CD4-positive, alpha-beta T cell treated with Interleukin-1 beta for 1 hour (primary cell): ENCODE data around the gene DIO1.
"Not testable (repeated sequence)": the region's sequence is repeated elsewhere in the genome, so short reads cannot be mapped to it uniquely, and the experiment has no call there.

Experiments
- DNase-seq, 2 donors: peaks; one replicate each; pipeline ENCODE4 v3.0.0-alpha.2; 2020 to 2022

Gene DIO1

GRCh38 chr1:53893999-53894636 lies at the start of gene DIO1:
Gene DIO1, plus strand, starts transcription at chr1:53894187. Its CDS starts 24 bp downstream, at chr1:53894211.
- no peak for DNase-seq

GRCh38 chr1:53847980-53848379 lies 46.0 kb upstream of the DIO1 start:
- no peak for DNase-seq

DNA sequence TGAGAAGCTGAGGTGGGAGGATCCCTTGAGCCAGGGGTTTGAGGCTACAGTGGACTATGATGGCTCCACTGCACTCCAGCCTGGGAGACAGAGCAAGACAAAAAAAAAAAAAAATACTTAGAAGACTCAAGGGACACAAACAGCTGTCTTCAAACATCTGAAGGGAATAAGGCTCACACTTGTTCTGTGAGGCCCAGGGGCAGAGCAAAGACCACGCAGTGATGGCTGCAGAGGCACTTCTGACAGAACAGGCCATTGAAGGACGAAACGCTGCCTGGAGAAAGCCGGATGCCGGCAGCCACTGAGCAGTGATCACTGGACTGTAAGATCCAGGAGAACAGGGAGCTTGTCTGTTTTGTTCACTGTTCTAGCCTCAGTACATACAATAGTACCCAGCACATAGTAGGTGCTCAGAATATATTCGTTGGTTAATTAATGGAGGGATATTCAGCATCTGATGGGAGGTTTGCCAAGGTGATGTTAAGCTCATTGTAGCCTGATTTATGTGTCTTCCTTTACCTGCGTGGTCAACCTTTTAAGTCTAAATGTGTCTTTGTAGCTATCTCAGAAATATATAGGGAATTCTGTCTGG lies 43.8 kb upstream of the DIO1 start:
- DNase-seq = no peak

- DNase-seq = no peak
These were observed 42.3 kb upstream of the DIO1 start for GRCh38 chr1:53851571-53852285.

- peak; percentile 49 to 64 for DNase-seq
These were observed 33.0 kb upstream of the DIO1 start for GRCh38 chr1:53860967-53861411.

DNA sequence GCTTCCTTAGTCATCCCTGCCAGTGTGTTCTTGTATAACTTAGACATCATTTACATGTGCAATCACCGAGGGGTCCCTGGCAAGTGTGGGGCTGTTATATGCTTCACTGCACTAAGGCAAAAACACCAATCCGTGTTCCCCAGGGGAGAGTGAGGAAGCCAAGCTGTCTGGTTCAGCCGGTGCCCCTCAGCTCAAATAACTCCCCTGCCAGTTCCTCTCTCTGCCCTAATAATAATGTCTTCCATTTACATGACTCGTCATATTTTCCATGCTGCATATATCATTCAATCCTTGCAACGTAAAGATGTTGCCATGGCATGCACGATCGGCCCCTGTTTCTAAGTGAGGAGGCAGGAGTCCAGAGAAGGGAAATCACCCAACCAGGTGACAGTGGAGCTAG lies 31.5 kb upstream of the DIO1 start:
- no peak for DNase-seq

- DNase-seq = no peak
These were observed 25.4 kb upstream of the DIO1 start for GRCh38 chr1:53868565-53868964.

DNA sequence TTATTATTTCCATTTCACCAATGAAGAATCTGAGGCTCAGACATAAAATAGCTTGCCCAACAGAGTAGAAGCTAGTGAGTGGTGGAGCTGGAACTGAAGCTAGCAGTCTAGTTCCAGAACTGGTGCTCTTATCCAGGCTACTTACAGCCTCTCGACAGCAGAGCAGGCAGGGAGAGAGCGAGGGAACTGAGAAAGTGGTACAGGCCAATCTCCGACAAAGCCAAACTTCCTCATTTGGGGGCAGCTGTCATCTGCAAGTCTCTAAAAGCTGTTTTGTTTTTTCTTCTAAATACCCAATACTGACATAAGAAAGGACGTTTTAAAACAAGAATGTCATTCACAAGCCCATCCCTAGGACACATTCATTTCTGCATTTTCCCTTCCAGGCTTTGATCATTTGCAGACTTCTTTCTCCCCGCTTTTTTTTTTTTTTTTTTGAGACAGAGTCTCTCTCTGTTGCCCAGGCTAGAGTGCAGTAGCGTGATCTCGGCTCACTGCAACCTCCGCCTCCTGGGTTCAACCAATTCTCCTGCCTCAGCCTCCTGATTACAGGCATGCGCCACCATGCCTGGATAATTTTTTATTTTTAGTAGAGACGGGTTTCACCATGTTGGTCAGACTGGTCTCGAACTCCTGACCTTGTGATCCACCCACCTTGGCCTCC lies 24.4 kb upstream of the DIO1 start:
- DNase-seq = peak in 1 of 2 donors; percentile 8

DNA sequence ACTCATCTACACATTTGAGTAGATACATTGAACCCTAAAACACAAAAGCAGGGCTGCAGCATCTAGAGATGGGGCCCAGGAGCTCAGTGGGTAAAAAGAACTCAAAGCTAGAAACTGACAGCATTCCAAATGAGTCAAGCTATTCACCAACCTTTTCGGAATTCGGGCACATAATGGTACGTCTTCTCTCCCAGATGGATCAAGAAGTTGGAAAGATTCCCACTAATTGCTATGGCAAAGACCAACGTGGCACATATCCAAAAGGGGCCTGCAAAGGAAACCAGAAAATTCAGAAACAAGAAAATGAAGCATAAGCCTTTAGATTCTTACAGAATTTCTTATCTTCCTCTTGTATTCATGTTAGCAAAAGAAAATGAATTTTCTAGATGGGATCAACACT lies 22.8 kb upstream of the DIO1 start:
- no peak for DNase-seq

- no peak for DNase-seq
These were observed 22.1 kb upstream of the DIO1 start for GRCh38 chr1:53871773-53872484.

GRCh38 chr1:53875150-53875549 lies 18.8 kb upstream of the DIO1 start:
- not testable (repeated sequence) for DNase-seq

- DNase-seq = peak in 1 of 2 donors; percentile 47
These were observed 15.4 kb upstream of the DIO1 start for GRCh38 chr1:53878492-53879105.

- not testable (repeated sequence) for DNase-seq
These were observed 12.1 kb upstream of the DIO1 start for GRCh38 chr1:53881853-53882252.

GRCh38 chr1:53883600-53883999 lies 10.4 kb upstream of the DIO1 start:
- DNase-seq = not testable (repeated sequence)

DNA sequence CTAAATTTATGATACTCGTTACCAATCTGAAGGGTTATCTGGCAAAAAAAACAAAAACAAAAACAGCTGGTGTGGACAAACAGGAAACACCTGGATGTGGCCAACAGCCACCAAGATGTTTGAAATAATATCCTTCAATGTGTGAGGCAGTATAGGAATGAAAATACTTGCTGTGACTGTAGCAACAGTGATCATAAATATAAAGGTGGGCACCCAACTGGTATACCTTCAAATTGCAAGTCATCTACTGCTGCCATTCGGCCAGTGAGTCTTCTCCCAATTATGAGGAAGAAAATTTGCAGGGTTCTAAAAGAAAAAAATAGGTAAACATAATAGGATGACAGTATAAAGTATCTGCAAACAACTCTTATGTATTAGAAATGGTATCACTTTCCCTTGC lies 5.3 kb upstream of the DIO1 start:
- no peak for DNase-seq

- peak; percentile 86 for DNase-seq
These were observed 4.4 kb upstream of the DIO1 start, which contains the start of gene YIPF1 for GRCh38 chr1:53889304-53890298. Gene YIPF1, minus strand, starts transcription at chr1:53889797. Its CDS starts 860 bp downstream, at chr1:53888937.

DNA sequence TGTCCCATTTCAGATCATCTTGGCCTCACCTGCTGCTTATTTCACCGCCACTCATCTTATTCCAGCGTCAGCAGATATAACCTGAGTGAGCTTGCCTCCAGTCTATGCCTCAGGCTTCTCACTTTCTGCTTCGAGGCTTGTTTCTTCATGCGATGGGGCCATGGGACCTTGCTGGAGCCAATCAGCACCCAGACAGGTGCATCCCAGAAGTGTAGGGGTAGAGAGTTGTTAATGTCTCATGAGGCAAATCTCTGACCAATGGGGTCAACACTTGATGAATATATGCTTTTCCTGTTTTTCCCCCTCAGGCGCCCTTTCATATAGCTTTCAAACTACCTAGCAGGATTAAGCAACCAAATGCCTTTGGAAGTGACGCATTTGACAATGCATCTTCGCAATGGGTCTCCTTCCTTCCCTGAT lies 3.5 kb upstream of the DIO1 start:
- DNase-seq = no peak

DNA sequence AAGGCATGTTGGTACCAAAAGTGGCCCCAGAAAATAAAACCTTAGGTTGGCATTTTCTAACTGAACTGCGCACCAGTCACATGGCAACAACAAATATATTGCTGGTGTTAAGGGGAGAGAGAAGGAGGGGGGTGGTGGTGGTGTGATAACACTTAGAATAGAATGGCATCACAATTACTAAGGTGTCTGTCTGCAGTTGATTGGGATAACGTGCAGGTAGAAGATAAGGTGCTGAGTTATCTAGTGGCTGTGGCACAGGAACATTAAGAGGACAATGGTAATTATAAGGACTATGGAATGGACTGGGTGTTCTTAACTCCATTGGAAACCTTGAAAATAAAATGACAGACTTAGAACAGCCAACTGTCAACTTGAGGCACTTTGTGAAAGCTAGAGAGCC lies 3.0 kb upstream of the DIO1 start:
- no peak for DNase-seq

GRCh38 chr1:53891678-53892077 lies 2.3 kb upstream of the DIO1 start:
- no peak for DNase-seq

- peak in 1 of 2 donors; percentile 39 for DNase-seq
These were observed 1.1 kb upstream of the DIO1 start for GRCh38 chr1:53892911-53893310.

DNA sequence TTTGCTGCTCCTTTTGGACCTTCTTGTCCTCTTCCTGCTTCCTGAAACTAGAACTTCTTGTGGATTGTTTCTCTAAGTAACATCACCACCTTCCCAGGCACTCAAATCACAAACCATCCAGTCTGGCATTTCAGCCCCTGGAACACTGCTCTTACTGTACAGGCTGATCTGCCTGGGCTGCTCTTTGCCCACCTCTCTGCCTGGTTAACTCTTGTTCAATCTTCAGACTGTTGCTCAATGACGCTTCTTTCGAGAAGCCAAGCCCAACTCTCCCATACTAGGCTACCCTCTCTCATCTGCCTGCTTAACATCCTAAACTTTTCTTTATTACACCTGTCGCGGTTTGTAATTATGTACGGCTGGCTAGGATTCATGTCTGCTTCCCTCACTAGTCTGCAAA lies 657 bp downstream of the DIO1 start:
- no peak for DNase-seq
